BE2C (cell line): ENCODE data around the gene PCDH15.
A peak's percentile ranks its signal among the peaks of the same experiment; 100 is the strongest.

Experiments
- DNase-seq: peaks from one replicate; pipeline ENCODE4 v3.0.0-alpha.2; 2020
- H3K27me3 ChIP-seq: fragments of 250-450 bp; sonication (Bioruptor Pico); 2 replicates; pipeline ENCODE4 v1.5.1; 2020; ENCODE audit warnings: mild to moderate bottlenecking
- H3K36me3 ChIP-seq: fragments of 250-450 bp; sonication (Bioruptor Pico); 2 replicates; pipeline ENCODE4 v1.5.1; 2020; ENCODE audit warnings: mild to moderate bottlenecking
- H3K4me1 ChIP-seq: fragments of 250-450 bp; sonication (Bioruptor Pico); 2 replicates; pipeline ENCODE4 v1.5.1; 2020
- H3K4me3 ChIP-seq: 2 replicates; pipeline ENCODE4 v1.5.1; 2011; ENCODE audit warnings: low read depth, low read length
- H3K9me3 ChIP-seq: fragments of 250-450 bp; sonication (Bioruptor Pico); 2 replicates; pipeline ENCODE4 v1.5.1; 2020
- TF ChIP-seq, protein P1 (sequence below): IDR thresholded peaks from 2 replicates; pipeline ENCODE4 v1.5.1; 2012; ENCODE audit warnings: mild to moderate bottlenecking, low read depth, low read length

PCDH15 gene

DNA sequence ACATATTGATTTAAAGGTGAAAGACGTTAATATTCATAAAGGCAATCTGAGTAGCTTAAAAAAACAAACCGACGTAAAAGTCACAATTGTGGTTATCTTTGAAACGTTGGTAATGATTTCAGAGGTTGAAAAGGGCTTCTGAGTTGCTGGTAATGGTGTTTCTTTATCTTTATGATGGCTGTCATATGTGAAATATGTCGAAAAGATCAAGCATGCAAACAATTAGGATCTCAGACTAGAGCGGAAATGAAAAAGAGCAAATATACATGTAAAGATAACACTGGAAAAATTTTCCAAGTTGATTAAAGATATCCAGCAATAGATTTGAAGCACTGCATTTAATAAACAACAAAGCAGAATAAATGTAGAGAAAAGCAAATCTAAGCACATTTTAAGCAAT lies 1030.1 kb downstream of the PCDH15 start:
- H3K4me3 ChIP-seq: no peak overlapping the region
- no peaks in the 10 kb centered on the region for H3K9me3 ChIP-seq
- TF ChIP-seq, protein P1, sequence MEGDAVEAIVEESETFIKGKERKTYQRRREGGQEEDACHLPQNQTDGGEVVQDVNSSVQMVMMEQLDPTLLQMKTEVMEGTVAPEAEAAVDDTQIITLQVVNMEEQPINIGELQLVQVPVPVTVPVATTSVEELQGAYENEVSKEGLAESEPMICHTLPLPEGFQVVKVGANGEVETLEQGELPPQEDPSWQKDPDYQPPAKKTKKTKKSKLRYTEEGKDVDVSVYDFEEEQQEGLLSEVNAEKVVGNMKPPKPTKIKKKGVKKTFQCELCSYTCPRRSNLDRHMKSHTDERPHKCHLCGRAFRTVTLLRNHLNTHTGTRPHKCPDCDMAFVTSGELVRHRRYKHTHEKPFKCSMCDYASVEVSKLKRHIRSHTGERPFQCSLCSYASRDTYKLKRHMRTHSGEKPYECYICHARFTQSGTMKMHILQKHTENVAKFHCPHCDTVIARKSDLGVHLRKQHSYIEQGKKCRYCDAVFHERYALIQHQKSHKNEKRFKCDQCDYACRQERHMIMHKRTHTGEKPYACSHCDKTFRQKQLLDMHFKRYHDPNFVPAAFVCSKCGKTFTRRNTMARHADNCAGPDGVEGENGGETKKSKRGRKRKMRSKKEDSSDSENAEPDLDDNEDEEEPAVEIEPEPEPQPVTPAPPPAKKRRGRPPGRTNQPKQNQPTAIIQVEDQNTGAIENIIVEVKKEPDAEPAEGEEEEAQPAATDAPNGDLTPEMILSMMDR: no peak
- DNase-seq: no peak
- no peaks in the 10 kb centered on the region for H3K27me3 ChIP-seq
- no peaks in the 10 kb centered on the region for H3K4me1 ChIP-seq
- no peaks in the 10 kb centered on the region for H3K36me3 ChIP-seq

DNA sequence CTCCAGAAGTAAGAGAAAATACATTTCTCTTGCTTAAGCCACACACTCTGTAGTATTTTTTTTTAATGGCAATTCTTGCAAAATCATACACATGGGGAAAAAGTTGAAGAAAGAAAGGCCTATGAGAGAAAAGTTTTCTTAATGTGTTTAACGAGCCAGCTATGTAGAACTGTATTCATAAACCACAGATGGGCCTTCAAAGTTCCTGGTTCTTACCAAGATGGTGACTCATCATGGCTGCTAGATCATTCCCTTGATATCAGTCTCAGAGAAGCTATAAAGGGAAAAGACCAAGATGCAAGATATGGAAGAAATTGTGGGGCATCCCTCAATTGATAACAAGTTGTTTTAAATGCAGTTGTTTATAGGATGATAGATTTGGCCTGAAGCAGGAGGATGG lies 1035.7 kb downstream of the PCDH15 start:
- TF ChIP-seq, protein P1: no peak
- no peak overlapping the region for H3K4me3 ChIP-seq
- H3K36me3 ChIP-seq: no peaks in the 10 kb centered on the region
- no peak for DNase-seq
- no peaks in the 10 kb centered on the region for H3K4me1 ChIP-seq
- H3K9me3 ChIP-seq: no peaks in the 10 kb centered on the region
- no peaks in the 10 kb centered on the region for H3K27me3 ChIP-seq

DNA sequence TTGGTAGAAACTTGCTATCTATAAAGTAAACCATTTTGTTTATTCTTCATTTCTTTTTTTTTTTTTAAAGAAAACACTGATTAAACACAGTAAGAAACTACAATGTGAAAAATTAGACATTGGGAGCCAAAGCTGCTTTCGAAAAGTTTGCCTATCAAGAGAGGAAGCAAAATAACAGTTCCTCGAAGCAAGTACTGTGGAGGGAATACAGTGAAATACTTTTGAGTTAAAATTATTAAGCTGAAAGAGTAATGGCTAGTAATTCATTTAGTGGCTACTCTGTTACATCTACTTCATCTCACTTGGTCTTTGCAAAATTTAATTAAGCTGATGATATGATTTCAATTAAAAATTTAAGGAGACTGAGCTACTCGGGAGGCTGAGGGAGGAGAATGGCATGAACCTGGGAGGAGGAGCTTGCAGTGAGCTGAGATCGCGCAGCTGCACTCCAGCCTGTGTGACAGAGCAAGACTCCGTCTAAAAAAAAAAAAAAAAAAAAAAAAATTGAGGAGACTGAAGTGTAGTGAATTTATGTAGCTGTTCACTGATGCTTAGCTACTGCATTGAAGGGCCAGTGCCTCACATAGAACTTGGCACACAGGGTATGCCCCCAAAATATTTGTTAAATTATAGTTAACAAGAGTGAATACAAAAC lies 1046.3 kb downstream of the PCDH15 start:
- H3K9me3 ChIP-seq: no peaks in the 10 kb centered on the region
- peak overlapping the region; percentile 39 for H3K4me3 ChIP-seq
- TF ChIP-seq, protein P1: no peak
- DNase-seq: peak; percentile 51
- H3K36me3 ChIP-seq: no peaks in the 10 kb centered on the region
- H3K27me3 ChIP-seq: no peaks in the 10 kb centered on the region
- H3K4me1 ChIP-seq: no peaks in the 10 kb centered on the region
